ENCODE measurements around the gene TMPRSS7.

TMPRSS7 gene

DNA sequence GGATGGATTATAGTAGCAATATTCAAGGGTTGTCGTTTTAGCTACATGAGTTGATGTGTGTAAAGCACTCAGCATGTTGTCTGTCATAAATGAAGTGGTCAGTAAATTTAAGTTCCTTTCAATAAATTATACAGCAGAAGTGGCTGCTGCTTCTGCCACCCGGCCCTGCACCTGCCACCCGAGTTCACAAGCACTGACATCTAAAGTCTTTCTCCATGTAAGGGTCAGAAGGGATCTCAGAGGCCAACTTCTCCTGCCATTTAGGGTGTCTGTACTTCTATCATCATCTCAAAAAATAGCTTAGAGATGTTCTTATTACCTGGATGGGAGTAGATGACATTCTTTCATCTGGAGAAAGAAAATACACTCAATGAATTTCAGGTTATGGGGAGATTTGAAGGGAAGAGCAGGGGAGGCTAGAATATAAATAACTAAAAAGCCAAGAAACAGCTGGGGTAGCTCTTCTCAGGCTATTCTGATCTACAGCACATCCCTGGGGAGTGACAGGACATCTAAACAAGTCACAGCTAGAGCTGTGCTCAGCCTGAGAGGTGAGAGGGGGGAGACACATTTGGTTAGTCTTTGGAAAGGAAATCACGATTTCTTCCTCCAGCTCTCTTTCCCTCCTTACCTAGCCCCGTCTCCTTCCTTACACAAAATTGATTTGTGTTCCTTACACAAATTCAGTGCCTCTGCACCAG is 90.5 kb downstream of the TMPRSS7 start:
- no peak overlapping the region for H3K9ac ChIP-seq
- H3K27ac ChIP-seq, result no peak overlapping the region
- H3K27me3 ChIP-seq (ENCODE audit: control insufficient read depth, insufficient read depth, low read length), result no peaks in the 10 kb centered on the region
- no peak overlapping the region for H2AFZ ChIP-seq
- no peak overlapping the region for H3K4me3 ChIP-seq (ENCODE audit: low read depth, low read length)
- no peaks in the 10 kb centered on the region for H3K9me3 ChIP-seq (ENCODE audit: control insufficient read depth, low read length)
- no peaks in the 10 kb centered on the region for H3K4me1 ChIP-seq
- TF ChIP-seq, protein P1, sequence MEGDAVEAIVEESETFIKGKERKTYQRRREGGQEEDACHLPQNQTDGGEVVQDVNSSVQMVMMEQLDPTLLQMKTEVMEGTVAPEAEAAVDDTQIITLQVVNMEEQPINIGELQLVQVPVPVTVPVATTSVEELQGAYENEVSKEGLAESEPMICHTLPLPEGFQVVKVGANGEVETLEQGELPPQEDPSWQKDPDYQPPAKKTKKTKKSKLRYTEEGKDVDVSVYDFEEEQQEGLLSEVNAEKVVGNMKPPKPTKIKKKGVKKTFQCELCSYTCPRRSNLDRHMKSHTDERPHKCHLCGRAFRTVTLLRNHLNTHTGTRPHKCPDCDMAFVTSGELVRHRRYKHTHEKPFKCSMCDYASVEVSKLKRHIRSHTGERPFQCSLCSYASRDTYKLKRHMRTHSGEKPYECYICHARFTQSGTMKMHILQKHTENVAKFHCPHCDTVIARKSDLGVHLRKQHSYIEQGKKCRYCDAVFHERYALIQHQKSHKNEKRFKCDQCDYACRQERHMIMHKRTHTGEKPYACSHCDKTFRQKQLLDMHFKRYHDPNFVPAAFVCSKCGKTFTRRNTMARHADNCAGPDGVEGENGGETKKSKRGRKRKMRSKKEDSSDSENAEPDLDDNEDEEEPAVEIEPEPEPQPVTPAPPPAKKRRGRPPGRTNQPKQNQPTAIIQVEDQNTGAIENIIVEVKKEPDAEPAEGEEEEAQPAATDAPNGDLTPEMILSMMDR (IDR thresholded peaks at IDR 0.05), result no peak
- H3K4me2 ChIP-seq (ENCODE audit: low read length), result no peak overlapping the region
- H3K36me3 ChIP-seq (ENCODE audit: control insufficient read depth, insufficient read depth, low read length), result no peaks in the 10 kb centered on the region
- H3K79me2 ChIP-seq, result no peaks in the 10 kb centered on the region

DNA sequence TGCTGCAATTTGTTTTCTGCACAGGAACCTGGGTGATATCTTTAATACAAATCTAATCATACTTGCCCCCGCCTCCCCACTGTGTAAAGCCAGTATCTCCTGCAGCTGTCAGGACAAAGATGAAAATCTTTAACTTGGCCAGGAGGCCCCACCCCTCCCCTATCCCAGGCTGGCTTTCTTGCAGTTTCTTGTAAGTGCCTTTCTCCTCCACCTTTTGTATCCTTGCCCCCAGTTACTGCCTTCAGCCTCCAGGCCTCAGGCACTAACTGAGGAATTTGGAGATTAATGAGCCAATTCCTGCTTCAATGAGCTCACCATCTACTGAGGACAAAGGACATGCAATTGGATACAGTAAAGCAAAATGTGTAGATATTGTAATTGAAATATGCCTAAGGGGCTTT is 92.0 kb downstream of the TMPRSS7 start:
- Histone ChIP-seq H3K27me3 (ENCODE audit: control insufficient read depth, insufficient read depth, low read length) (no peaks in the 10 kb centered on the region), H3K27ac (no peak overlapping the region), H3K4me1 (no peaks in the 10 kb centered on the region), H3K9me3 (ENCODE audit: control insufficient read depth, low read length) (no peaks in the 10 kb centered on the region), H3K4me3 (ENCODE audit: low read depth, low read length) (no peak overlapping the region), H2AFZ (peak overlapping the region; percentile 56), H3K9ac (no peak overlapping the region), H3K36me3 (ENCODE audit: control insufficient read depth, insufficient read depth, low read length) (no peaks in the 10 kb centered on the region), H3K79me2 (no peaks in the 10 kb centered on the region), H3K4me2 (ENCODE audit: low read length) (no peak overlapping the region)
- TF ChIP-seq, protein P1 (IDR thresholded peaks at IDR 0.05), result no peak

DNA sequence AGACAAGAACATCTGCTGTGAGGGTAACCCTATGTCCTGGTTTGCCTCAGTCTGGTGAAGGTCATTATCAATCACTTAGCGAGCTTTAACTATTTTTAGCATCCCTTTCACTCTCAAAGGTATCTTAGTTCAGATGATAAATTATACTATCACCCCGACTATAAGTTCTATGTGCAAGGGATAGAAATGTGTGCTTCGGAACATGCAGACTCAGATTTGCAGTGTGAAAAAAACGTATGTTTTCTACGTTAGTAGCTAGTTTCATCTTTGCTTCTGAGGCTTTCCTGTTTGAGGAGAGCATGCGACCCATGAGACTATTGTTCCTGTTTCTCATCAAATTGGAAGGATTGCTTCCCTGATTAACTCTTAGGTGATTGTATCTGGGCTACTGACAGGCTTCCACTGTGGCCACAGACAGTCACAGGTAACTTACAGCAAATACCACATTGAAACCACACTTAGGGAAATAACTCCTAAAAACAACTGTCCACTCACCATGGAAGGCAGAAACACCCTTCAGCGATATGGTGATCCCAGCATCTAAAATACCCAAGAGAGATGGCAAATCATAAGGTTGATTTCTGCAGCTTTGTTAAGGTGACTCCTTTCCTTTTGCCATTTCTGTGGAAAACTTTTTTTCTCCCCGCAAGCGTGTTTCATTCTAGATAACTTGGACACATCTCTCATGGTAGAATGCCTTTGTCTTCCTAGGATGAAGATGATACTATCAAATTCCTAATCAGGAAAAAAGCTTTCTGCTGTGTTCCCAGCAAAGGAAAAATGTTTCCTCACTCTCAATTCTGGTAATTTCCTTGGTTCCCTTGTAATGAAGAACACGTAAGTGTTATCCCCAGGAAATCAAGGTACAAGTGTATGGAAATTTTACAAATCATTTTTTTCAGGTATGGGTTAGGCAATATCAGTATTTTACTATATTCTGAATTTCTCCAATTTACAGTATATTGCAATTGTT is 93.3 kb downstream of the TMPRSS7 start:
- Histone ChIP-seq H3K79me2 (no peaks in the 10 kb centered on the region), H3K9ac (no peak overlapping the region), H3K4me2 (ENCODE audit: low read length) (no peak overlapping the region), H3K27me3 (ENCODE audit: control insufficient read depth, insufficient read depth, low read length) (no peaks in the 10 kb centered on the region), H3K9me3 (ENCODE audit: control insufficient read depth, low read length) (no peaks in the 10 kb centered on the region), H2AFZ (no peak overlapping the region), H3K4me1 (no peaks in the 10 kb centered on the region), H3K27ac (no peak overlapping the region), H3K4me3 (ENCODE audit: low read depth, low read length) (no peak overlapping the region), H3K36me3 (ENCODE audit: control insufficient read depth, insufficient read depth, low read length) (no peaks in the 10 kb centered on the region)
- TF ChIP-seq, protein P1 (IDR thresholded peaks at IDR 0.05), result no peak

DNA sequence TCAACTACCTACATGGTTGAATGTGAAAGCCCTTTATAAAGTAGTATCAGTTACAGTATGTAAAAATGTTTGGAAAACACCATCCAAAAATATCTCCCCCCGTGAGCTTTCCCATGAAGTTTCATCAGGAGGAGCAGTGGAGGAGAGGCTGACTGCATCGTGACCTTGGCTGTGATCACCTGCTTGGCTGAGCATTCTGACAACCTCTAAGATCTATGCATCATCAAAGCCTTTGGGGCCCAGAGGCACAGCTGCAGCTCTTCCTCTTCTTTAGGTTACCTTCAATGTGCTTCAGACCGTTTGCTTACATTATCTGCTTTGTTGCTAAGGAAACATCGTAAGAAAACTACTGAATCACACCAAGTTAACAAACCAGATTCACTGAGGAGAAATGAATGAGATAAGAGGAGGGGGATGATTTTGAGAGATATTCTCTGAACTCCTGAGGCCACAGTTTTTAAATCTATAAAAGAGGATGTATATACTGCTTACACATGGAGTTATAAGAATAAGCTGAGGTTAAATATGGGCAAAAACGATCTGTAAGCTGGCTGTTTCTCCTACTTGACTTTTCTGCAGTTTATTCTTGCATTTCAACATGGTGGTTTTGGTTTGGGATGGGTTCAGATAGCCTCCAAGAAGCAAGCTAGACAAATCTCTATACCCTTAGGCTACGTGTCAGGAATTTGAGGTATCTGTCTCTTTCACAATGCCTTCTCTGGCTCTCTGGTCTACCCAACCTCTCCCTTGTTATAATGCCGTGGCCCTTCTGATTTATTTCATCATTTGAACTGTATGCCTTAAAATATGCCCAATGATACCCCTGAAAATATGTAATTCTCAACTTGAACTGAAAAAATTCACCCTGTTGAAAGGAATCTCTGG is 94.5 kb downstream of the TMPRSS7 start:
- H2AFZ ChIP-seq, result no peak overlapping the region
- H3K4me3 ChIP-seq (ENCODE audit: low read depth, low read length), result no peak overlapping the region
- H3K27ac ChIP-seq, result no peak overlapping the region
- no peaks in the 10 kb centered on the region for H3K27me3 ChIP-seq (ENCODE audit: control insufficient read depth, insufficient read depth, low read length)
- H3K4me2 ChIP-seq (ENCODE audit: low read length), result no peak overlapping the region
- no peaks in the 10 kb centered on the region for H3K9me3 ChIP-seq (ENCODE audit: control insufficient read depth, low read length)
- H3K36me3 ChIP-seq (ENCODE audit: control insufficient read depth, insufficient read depth, low read length), result no peaks in the 10 kb centered on the region
- TF ChIP-seq, protein P1 (IDR thresholded peaks at IDR 0.05), result no peak
- no peaks in the 10 kb centered on the region for H3K4me1 ChIP-seq
- H3K79me2 ChIP-seq, result no peaks in the 10 kb centered on the region
- H3K9ac ChIP-seq, result no peak overlapping the region

Data from parathyroid adenoma (tissue), 2 donors.